ENCODE results near the gene ARFGAP1.

The ARFGAP1 gene

DNA sequence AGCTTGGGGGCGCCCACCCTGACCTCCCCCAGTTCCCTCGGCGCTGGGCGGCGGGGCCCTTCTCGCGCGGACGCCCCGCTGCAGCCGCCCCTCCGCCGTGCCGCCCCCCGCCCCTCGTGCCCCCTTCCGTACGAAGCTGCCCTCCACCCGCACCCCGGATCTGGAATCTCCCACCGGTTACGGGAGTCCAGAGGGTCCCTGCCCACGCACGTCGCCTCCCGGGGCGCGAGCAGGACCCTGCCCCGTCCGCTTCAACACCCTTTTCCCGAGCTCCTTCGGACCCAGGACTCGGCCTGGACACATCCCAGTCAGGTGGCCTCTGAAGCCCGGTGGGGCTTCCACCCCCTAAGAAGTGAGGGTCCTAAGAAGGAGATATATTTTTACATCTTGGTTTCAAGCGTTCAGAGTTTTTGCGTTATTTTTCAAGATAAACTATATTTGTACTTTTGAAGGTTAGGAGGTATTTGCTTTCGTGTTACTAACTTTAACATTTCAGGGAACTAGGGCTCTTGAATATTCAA is 506 bp downstream of the ARFGAP1 start:
- DNase-seq (ENCODE audit: insufficient read length, low spot score) = no peak
- TF ChIP-seq PAX5 (IDR thresholded peaks at IDR 0.05; ENCODE audit: insufficient read depth, low read length, severe bottlenecking) (no peak), POLR2AphosphoS5 (IDR thresholded peaks at IDR 0.05; ENCODE audit: low read depth, low read length) (no peak), TAF1 (IDR thresholded peaks at IDR 0.05; ENCODE audit: low read depth, low read length) (no peak), SPI1 (IDR thresholded peaks at IDR 0.05; ENCODE audit: low read depth, low read length) (no peak), POU2F2 (IDR thresholded peaks at IDR 0.05; ENCODE audit: low read depth, low read length) (no peak), POLR2A (IDR thresholded peaks at IDR 0.05; ENCODE audit: low read depth, low read length) (no peak)
- no peak for FAIRE-seq

GRCh38 chr20:63273635-63274380 is 1.2 kb downstream of the ARFGAP1 start:
- DNase-seq (ENCODE audit: insufficient read length, low spot score) (no peak), FAIRE-seq (no peak)
- no peak for TF ChIP-seq TAF1 (IDR thresholded peaks at IDR 0.05; ENCODE audit: low read depth, low read length)
- TF ChIP-seq POLR2AphosphoS5 (IDR thresholded peaks at IDR 0.05; ENCODE audit: low read depth, low read length) = no peak
- TF ChIP-seq POU2F2 (IDR thresholded peaks at IDR 0.05; ENCODE audit: low read depth, low read length) = no peak
- TF ChIP-seq POLR2A (IDR thresholded peaks at IDR 0.05; ENCODE audit: low read depth, low read length) = no peak
- TF ChIP-seq PAX5 (IDR thresholded peaks at IDR 0.05; ENCODE audit: insufficient read depth, low read length, severe bottlenecking) = no peak
- no peak for TF ChIP-seq SPI1 (IDR thresholded peaks at IDR 0.05; ENCODE audit: low read depth, low read length)

GRCh38 chr20:63274381-63275228 is 2.0 kb downstream of the ARFGAP1 start:
- FAIRE-seq = no peak
- no peak for DNase-seq (ENCODE audit: insufficient read length, low spot score)
- no peak for TF ChIP-seq SPI1 (IDR thresholded peaks at IDR 0.05; ENCODE audit: low read depth, low read length)
- TF ChIP-seq POU2F2 (IDR thresholded peaks at IDR 0.05; ENCODE audit: low read depth, low read length) = no peak
- TF ChIP-seq POLR2AphosphoS5 (IDR thresholded peaks at IDR 0.05; ENCODE audit: low read depth, low read length) = no peak
- no peak for TF ChIP-seq TAF1 (IDR thresholded peaks at IDR 0.05; ENCODE audit: low read depth, low read length)
- no peak for TF ChIP-seq PAX5 (IDR thresholded peaks at IDR 0.05; ENCODE audit: insufficient read depth, low read length, severe bottlenecking)
- no peak for TF ChIP-seq POLR2A (IDR thresholded peaks at IDR 0.05; ENCODE audit: low read depth, low read length)

DNA sequence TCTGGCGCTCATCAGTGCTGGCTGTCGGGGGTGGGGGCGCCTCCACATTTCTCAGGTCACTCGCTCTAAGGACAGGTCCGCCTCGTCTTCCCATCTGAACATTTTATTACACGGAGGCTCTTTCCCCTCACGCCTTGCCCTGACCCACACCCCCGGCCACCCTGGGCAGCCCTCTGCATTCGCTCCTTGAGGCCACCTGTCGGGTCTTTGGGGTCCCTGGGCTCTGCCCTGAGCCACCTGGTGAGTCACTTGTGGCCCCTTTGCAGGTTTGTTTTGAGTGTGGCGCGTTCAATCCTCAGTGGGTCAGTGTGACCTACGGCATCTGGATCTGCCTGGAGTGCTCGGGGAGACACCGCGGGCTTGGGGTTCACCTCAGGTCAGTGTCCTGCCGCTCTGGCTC is 3.2 kb downstream of the ARFGAP1 start:
- no peak for DNase-seq (ENCODE audit: insufficient read length, low spot score)
- no peak for FAIRE-seq
- TF ChIP-seq POU2F2 (IDR thresholded peaks at IDR 0.05; ENCODE audit: low read depth, low read length) (no peak), POLR2AphosphoS5 (IDR thresholded peaks at IDR 0.05; ENCODE audit: low read depth, low read length) (no peak), TAF1 (IDR thresholded peaks at IDR 0.05; ENCODE audit: low read depth, low read length) (no peak), POLR2A (IDR thresholded peaks at IDR 0.05; ENCODE audit: low read depth, low read length) (no peak), SPI1 (IDR thresholded peaks at IDR 0.05; ENCODE audit: low read depth, low read length) (no peak), PAX5 (IDR thresholded peaks at IDR 0.05; ENCODE audit: insufficient read depth, low read length, severe bottlenecking) (no peak)

- FAIRE-seq = no peak
- TF ChIP-seq PAX5 (IDR thresholded peaks at IDR 0.05; ENCODE audit: insufficient read depth, low read length, severe bottlenecking) (no peak), POLR2A (IDR thresholded peaks at IDR 0.05; ENCODE audit: low read depth, low read length) (no peak), POU2F2 (IDR thresholded peaks at IDR 0.05; ENCODE audit: low read depth, low read length) (no peak), POLR2AphosphoS5 (IDR thresholded peaks at IDR 0.05; ENCODE audit: low read depth, low read length) (no peak), TAF1 (IDR thresholded peaks at IDR 0.05; ENCODE audit: low read depth, low read length) (no peak), SPI1 (IDR thresholded peaks at IDR 0.05; ENCODE audit: low read depth, low read length) (no peak)
- DNase-seq (ENCODE audit: insufficient read length, low spot score) = no peak
These were observed 4.3 kb downstream of the ARFGAP1 start for GRCh38 chr20:63276956-63277355.

DNA sequence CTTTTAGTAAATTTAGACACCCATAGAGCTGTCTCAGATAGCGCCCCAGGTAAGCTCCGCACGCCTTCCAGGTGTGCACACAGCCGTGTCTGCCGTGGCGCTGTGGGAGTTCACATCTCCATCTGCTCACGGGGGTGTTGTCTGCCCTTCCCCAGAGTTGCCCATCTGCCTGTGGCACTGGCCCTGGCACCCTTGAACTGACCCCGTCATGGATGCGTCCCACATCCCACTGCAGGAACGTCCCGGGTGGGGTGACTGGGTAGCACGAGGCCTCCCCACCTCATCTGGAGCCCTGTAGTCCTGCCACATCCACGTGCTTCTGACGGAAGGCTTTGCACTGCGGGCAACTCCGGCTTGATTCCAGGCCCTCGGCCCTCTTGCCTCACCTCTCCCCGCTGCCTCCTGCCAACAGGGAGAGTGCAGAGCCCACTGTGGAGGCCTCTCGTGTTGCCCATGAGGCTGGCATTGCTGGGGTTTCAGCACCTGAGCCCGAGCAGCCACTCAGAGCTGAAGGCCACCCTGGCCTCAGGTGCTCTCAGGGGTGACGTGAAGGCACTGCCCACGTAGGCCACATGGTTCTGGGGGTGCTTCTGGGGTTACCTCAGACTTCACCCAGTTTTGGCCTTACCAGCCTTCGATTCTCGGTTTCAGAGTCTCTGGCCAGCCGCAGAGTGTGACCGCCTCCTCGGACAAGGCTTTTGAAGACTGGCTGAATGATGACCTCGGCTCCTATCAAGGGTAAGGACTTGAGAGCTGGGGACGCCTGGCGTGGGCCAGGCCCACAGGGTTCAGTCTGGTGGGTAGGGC is 5.1 kb downstream of the ARFGAP1 start:
- FAIRE-seq = no peak

DNA sequence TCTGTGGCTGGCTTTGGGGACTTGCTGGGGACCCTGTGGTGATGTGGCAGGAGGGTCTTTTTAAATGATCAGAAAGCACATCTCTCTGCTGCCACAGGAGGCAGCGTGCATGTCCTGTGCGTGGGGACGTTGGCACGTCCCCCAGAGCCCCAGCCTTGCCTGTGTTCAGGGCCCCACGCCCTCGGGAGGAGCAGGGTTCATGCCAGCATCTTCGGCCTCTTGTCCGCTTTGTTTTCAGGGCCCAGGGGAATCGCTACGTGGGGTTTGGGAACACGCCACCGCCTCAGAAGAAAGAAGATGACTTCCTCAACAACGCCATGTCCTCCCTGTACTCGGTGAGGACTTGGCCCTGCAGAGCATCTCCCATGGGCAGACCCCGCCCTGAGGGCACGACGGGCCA is 6.0 kb downstream of the ARFGAP1 start:
- DNase-seq (ENCODE audit: insufficient read length, low spot score) = no peak

More for the DNA sequence above, 5.1 kb downstream of the ARFGAP1 start:
- no peak for DNase-seq (ENCODE audit: insufficient read length, low spot score)
- TF ChIP-seq PAX5 (IDR thresholded peaks at IDR 0.05; ENCODE audit: insufficient read depth, low read length, severe bottlenecking) = no peak
- TF ChIP-seq POLR2AphosphoS5 (IDR thresholded peaks at IDR 0.05; ENCODE audit: low read depth, low read length) = no peak
- no peak for TF ChIP-seq POLR2A (IDR thresholded peaks at IDR 0.05; ENCODE audit: low read depth, low read length)
- no peak for TF ChIP-seq POU2F2 (IDR thresholded peaks at IDR 0.05; ENCODE audit: low read depth, low read length)
- TF ChIP-seq SPI1 (IDR thresholded peaks at IDR 0.05; ENCODE audit: low read depth, low read length) = no peak
- no peak for TF ChIP-seq TAF1 (IDR thresholded peaks at IDR 0.05; ENCODE audit: low read depth, low read length)

GRCh38 chr20:63279931-63280330 is 7.3 kb downstream of the ARFGAP1 start:
- TF ChIP-seq SPI1 (IDR thresholded peaks at IDR 0.05; ENCODE audit: low read depth, low read length) (no peak), PAX5 (IDR thresholded peaks at IDR 0.05; ENCODE audit: insufficient read depth, low read length, severe bottlenecking) (no peak), TAF1 (IDR thresholded peaks at IDR 0.05; ENCODE audit: low read depth, low read length) (no peak), POLR2AphosphoS5 (IDR thresholded peaks at IDR 0.05; ENCODE audit: low read depth, low read length) (no peak), POLR2A (IDR thresholded peaks at IDR 0.05; ENCODE audit: low read depth, low read length) (no peak), POU2F2 (IDR thresholded peaks at IDR 0.05; ENCODE audit: low read depth, low read length) (no peak)
- DNase-seq (ENCODE audit: insufficient read length, low spot score) (no peak), FAIRE-seq (no peak)

More for the DNA sequence above, 6.0 kb downstream of the ARFGAP1 start:
- FAIRE-seq = no peak
- TF ChIP-seq TAF1 (IDR thresholded peaks at IDR 0.05; ENCODE audit: low read depth, low read length) (no peak), PAX5 (IDR thresholded peaks at IDR 0.05; ENCODE audit: insufficient read depth, low read length, severe bottlenecking) (no peak), POU2F2 (IDR thresholded peaks at IDR 0.05; ENCODE audit: low read depth, low read length) (no peak), POLR2A (IDR thresholded peaks at IDR 0.05; ENCODE audit: low read depth, low read length) (no peak), POLR2AphosphoS5 (IDR thresholded peaks at IDR 0.05; ENCODE audit: low read depth, low read length) (no peak)

All from GM12891 (cell line).